Measurements from ENCODE around the gene KDM4B. TPM values are rescaled to one million over a fixed set of nuclear protein-coding genes. Genes with fewer than 3 reads are reported as not detected.

Gene KDM4B
- polyA plus RNA-seq, 1 of the 3 experiments (the other 2 are of a cell fraction): 12.2 TPM

- no peak overlapping the region for H3K9ac ChIP-seq
- POLR2A ChIA-PET: no interaction called here
Observed at GRCh38 chr19:5038631-5039271, 69.8 kb downstream of the KDM4B start.

GRCh38 chr19:5039642-5040543, 71.0 kb downstream of the KDM4B start:
- TF ChIP-seq FOXJ3 (CRISPR knock-in tag; IDR thresholded peaks at IDR 0.05): no peak
- TF ChIP-seq FOXM1 (IDR thresholded peaks at IDR 0.05; ENCODE audit: low read depth): no peak
- no peak for TF ChIP-seq NFIC (IDR thresholded peaks at IDR 0.05; ENCODE audit: borderline replicate concordance)
- TF ChIP-seq GABPA (IDR thresholded peaks at IDR 0.05; ENCODE audit: low read depth): no peak
- no peak for TF ChIP-seq SIN3A (IDR thresholded peaks at IDR 0.05; ENCODE audit: borderline replicate concordance, low read depth, low read length)
- no peak for TF ChIP-seq RCOR1 (IDR thresholded peaks at IDR 0.05; ENCODE audit: low read length)
- TF ChIP-seq MXI1 (IDR thresholded peaks at IDR 0.05; ENCODE audit: low read depth, low read length): no peak
- Histone ChIP-seq H3F3A (replicated peaks; ENCODE audit: insufficient read depth) (peaks cover 8% of the 10 kb centered on the region), H3K27me3 (ENCODE audit: insufficient read depth) (no peaks in the 10 kb centered on the region), H3K9me3 (no peaks in the 10 kb centered on the region), H4K20me1 (ENCODE audit: insufficient read depth) (peaks cover 34% of the 10 kb centered on the region), H3K79me2 (ENCODE audit: insufficient read depth) (peaks cover 23% of the 10 kb centered on the region; the same call in 1 of the 2 replicates), H3K4me2 (no peak overlapping the region), H3K9ac (no peak overlapping the region), H3K4me1 (ENCODE audit: control insufficient read depth in 1 of 2, insufficient read depth in 2 of 2, low read depth in 1 of 2, low read length in 1 of 2) (peaks cover 23 to 42% of the 10 kb centered on the region in 2 experiments), H3K4me3 (ENCODE audit: low read depth in 2 of 2, low read length in 1 of 2) (no peak overlapping the region), H3K27ac (ENCODE audit: low read depth in 2 of 2, low read length in 1 of 2) (no peak overlapping the region), H3K9me2 (no peaks in the 10 kb centered on the region), H2AFZ (ENCODE audit: low read depth) (no peak overlapping the region), H3K36me3 (replicated peaks in 1 of 2; ENCODE audit: control insufficient read depth in 1 of 2, insufficient read depth in 2 of 2, low read length in 1 of 2) (peaks cover 12 to 24% of the 10 kb centered on the region in 2 experiments)
- DNase-seq: no peak
- CTCF ChIA-PET: interaction anchor here (0.8 to 5.4 kb wide), 11 partner anchors 9 to 301 kb away, joined by 3 to 71 read pairs (median 3); partner anchors contain the start of gene PTPRS
- POLR2A ChIA-PET: no interaction called here
- 94% methylated on average over 21 of the region's 43 CpGs for WGBS (ENCODE audit: low lambda C conversion rate)

More at GRCh38 chr19:5038631-5039271, 69.8 kb downstream of the KDM4B start:
- Histone ChIP-seq H3K79me2 (ENCODE audit: insufficient read depth) (peaks cover 18% of the 10 kb centered on the region; the same call in 1 of the 2 replicates), H2AFZ (ENCODE audit: low read depth) (no peak overlapping the region), H3F3A (replicated peaks; ENCODE audit: insufficient read depth) (peaks cover 8% of the 10 kb centered on the region), H3K4me1 (ENCODE audit: control insufficient read depth in 1 of 2, insufficient read depth in 2 of 2, low read depth in 1 of 2, low read length in 1 of 2) (peaks cover 23 to 42% of the 10 kb centered on the region in 2 experiments), H3K9me2 (no peaks in the 10 kb centered on the region), H3K27me3 (ENCODE audit: insufficient read depth) (no peaks in the 10 kb centered on the region), H3K4me3 (ENCODE audit: low read depth in 2 of 2, low read length in 1 of 2) (no peak overlapping the region), H3K36me3 (replicated peaks in 1 of 2; ENCODE audit: control insufficient read depth in 1 of 2, insufficient read depth in 2 of 2, low read length in 1 of 2) (peaks cover 12 to 24% of the 10 kb centered on the region in 2 experiments), H3K4me2 (no peak overlapping the region), H3K27ac (ENCODE audit: low read depth in 2 of 2, low read length in 1 of 2) (peak overlapping the region in 1 of 2 experiments; percentile 90; a peak in 2 of 4 replicates), H4K20me1 (ENCODE audit: insufficient read depth) (peaks cover 34% of the 10 kb centered on the region), H3K9me3 (no peaks in the 10 kb centered on the region)
- CTCF ChIA-PET: interaction anchor here (0.8 to 5.4 kb wide), 16 partner anchors 8 to 321 kb away, joined by 3 to 71 read pairs (median 4); partner anchors contain the start of genes PTPRS and TICAM1
- TF ChIP-seq, protein P1, sequence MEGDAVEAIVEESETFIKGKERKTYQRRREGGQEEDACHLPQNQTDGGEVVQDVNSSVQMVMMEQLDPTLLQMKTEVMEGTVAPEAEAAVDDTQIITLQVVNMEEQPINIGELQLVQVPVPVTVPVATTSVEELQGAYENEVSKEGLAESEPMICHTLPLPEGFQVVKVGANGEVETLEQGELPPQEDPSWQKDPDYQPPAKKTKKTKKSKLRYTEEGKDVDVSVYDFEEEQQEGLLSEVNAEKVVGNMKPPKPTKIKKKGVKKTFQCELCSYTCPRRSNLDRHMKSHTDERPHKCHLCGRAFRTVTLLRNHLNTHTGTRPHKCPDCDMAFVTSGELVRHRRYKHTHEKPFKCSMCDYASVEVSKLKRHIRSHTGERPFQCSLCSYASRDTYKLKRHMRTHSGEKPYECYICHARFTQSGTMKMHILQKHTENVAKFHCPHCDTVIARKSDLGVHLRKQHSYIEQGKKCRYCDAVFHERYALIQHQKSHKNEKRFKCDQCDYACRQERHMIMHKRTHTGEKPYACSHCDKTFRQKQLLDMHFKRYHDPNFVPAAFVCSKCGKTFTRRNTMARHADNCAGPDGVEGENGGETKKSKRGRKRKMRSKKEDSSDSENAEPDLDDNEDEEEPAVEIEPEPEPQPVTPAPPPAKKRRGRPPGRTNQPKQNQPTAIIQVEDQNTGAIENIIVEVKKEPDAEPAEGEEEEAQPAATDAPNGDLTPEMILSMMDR (IDR thresholded peaks at IDR 0.05): peak; percentile 56
- TF ChIP-seq RAD21 (IDR thresholded peaks at IDR 0.05; ENCODE audit: low read length) (peak; percentile 15; the same call in 1 of the 2 replicates), NRF1 (IDR thresholded peaks at IDR 0.05; ENCODE audit: low read depth, low read length) (no peak)
- TF ChIP-seq, protein P2, sequence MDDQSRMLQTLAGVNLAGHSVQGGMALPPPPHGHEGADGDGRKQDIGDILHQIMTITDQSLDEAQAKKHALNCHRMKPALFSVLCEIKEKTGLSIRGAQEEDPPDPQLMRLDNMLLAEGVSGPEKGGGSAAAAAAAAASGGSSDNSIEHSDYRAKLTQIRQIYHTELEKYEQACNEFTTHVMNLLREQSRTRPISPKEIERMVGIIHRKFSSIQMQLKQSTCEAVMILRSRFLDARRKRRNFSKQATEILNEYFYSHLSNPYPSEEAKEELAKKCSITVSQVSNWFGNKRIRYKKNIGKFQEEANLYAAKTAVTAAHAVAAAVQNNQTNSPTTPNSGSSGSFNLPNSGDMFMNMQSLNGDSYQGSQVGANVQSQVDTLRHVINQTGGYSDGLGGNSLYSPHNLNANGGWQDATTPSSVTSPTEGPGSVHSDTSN (IDR thresholded peaks at IDR 0.05): no peak
- DNase-seq: peak; percentile 72
- 61% methylated on average over 3 of the region's 14 CpGs for WGBS (ENCODE audit: low lambda C conversion rate)
